ENCODE data around the gene HAT1. TPM values are rescaled to one million over a fixed set of nuclear protein-coding genes. Genes with fewer than 3 reads are reported as not detected.

Gene HAT1
- total and polyA plus RNA-seq, 8 donors = 7.8 to 20.1 (median 16.2) TPM

- FAIRE-seq = no peak
- TF ChIP-seq CTCF (IDR thresholded peaks at IDR 0.05) = no peak
- H3K36me3 ChIP-seq = no peaks in the 10 kb centered on the region
- H3K9me3 ChIP-seq = no peaks in the 10 kb centered on the region
- no peak overlapping the region for H3K27ac ChIP-seq
- 69 to 81% methylated on average over 4 of the region's 4 CpGs for WGBS, 2 donors
- H3K27me3 ChIP-seq = no peaks in the 10 kb centered on the region
- DNase-seq = no peak
- ATAC-seq = no peak
- intact Hi-C loops (cut with DNase I) = no loop called here
- H3K4me3 ChIP-seq = no peak overlapping the region
- no peaks in the 10 kb centered on the region for H3K4me1 ChIP-seq
Observed at GRCh38 chr2:172031536-172031935, 109.3 kb downstream of the HAT1 start.

Other genes with a start within 250 kb of the HAT1 start
- 10 to 100 TPM; 27.8 to 59.1 (median 36.4) TPM for gene DYNC1I2, start 235.0 kb upstream of the HAT1 start, total RNA-seq
- 10 to 100 TPM; 23.7 to 48.8 TPM for gene DYNC1I2, start 235.0 kb upstream of the HAT1 start, polyA plus RNA-seq
- 1 to 10 TPM; 1.7 to 4.3 (median 3.0) TPM for gene SLC25A12, start 28.2 kb upstream of the HAT1 start, total RNA-seq
- 1 to 10 TPM; 2.8 to 8.9 TPM for gene SLC25A12, start 28.2 kb upstream of the HAT1 start, polyA plus RNA-seq
- gene METAP1D, start 77.5 kb downstream of the HAT1 start, total RNA-seq = 1 to 10 TPM; 3.0 to 5.4 (median 4.4) TPM
- gene METAP1D, start 77.5 kb downstream of the HAT1 start, polyA plus RNA-seq = 10 to 100 TPM; 10.1 to 11.4 TPM
- gene DLX1, start 163.0 kb downstream of the HAT1 start, total RNA-seq = under 1 TPM in 1 of 6 donors, not detected in 5; 0.25 TPM
- gene DLX1, start 163.0 kb downstream of the HAT1 start, polyA plus RNA-seq = under 1 TPM; 0.15 to 0.26 TPM
- not detected for gene DLX2, start 180.4 kb downstream of the HAT1 start, total RNA-seq
- not detected for gene DLX2, start 180.4 kb downstream of the HAT1 start, polyA plus RNA-seq